Right atrium auricular region (tissue), 2 donors: Measurements from ENCODE around the gene PPM1B. TPM values are rescaled to one million over a fixed set of nuclear protein-coding genes. Genes with fewer than 3 reads are reported as not detected.

ENCODE experiments used
- total RNA-seq, 2 donors: library from RNA; depleted of rRNA; stranded (reverse); fragments of >200 nt; gene quantifications; one replicate each; pipeline ENCODE4 v1.1.0, GENCODE V29; 2016

Gene PPM1B
- total RNA-seq, 2 donors from 2014 or later, result 21.4 to 38.6 TPM

Other genes with a start within 250 kb of the PPM1B start
- 10 to 100 TPM; 39.2 to 75.6 TPM for gene LRPPRC, start 172.9 kb upstream of the PPM1B start, total RNA-seq
- not detected for gene SLC3A1, start 106.6 kb downstream of the PPM1B start, total RNA-seq
- gene PREPL, start 192.6 kb downstream of the PPM1B start, total RNA-seq, result 10 to 100 TPM; 71.5 to 98.5 TPM
- gene CAMKMT, start 193.1 kb downstream of the PPM1B start, total RNA-seq, result 1 to 10 TPM; 3.6 to 4.6 TPM